ENCODE measurements around the gene USP43. TPM values are rescaled to one million over a fixed set of nuclear protein-coding genes. Genes with fewer than 3 reads are reported as not detected.

Gene USP43
- total and polyA plus RNA-seq, 10 donors = 0.13 to 0.39 (median 0.25) TPM

DNA sequence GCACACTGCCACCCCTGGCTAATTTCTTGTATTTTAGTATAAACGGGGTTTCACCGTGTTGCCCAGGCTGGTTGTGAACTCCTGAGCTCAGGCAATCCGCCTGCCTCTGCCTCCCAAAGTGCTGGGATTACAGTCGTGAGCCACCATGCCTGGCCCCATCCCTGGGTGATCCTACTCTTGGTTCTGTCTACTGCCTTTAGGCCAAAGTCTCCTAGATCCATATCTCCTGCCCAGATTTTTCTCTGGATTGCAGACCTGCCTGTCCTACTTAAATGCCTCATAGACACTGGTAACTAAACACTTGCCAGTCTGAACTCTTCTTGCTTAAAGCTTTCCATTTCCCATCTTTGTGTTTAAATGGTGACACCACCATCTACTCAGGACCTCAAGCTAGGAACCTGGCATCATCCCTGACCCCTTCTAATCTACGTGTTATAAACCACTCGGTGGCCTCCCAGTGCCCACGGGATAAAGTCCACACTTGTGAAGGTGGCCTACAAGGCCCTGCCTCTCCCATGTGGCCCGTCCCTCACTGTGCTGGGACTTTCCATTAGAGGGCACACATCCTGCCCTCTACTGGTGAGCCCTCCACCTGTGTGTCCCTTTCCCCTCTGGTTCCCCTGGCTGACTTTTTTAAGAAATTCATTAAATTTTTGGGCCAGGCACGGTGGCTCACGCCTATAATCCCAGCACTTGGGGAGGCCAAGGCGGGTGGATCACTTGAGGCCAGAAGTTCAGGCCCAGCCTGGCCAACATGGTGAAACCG lies 51.1 kb downstream of the USP43 start:
- H3K27me3 ChIP-seq (replicated peaks in 1 of 7) = no peaks in the 10 kb centered on the region
- no peaks in the 10 kb centered on the region for H3K9me3 ChIP-seq
- no peak overlapping the region for H3K4me3 ChIP-seq
- no peak for DNase-seq
- TF ChIP-seq, protein P1, sequence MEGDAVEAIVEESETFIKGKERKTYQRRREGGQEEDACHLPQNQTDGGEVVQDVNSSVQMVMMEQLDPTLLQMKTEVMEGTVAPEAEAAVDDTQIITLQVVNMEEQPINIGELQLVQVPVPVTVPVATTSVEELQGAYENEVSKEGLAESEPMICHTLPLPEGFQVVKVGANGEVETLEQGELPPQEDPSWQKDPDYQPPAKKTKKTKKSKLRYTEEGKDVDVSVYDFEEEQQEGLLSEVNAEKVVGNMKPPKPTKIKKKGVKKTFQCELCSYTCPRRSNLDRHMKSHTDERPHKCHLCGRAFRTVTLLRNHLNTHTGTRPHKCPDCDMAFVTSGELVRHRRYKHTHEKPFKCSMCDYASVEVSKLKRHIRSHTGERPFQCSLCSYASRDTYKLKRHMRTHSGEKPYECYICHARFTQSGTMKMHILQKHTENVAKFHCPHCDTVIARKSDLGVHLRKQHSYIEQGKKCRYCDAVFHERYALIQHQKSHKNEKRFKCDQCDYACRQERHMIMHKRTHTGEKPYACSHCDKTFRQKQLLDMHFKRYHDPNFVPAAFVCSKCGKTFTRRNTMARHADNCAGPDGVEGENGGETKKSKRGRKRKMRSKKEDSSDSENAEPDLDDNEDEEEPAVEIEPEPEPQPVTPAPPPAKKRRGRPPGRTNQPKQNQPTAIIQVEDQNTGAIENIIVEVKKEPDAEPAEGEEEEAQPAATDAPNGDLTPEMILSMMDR (IDR thresholded peaks at IDR 0.05 in 8 of 11, conservative IDR thresholded peaks at IDR 0.05 in 3 of 11) = no peak
- TF ChIP-seq POLR2A (IDR thresholded peaks at IDR 0.05) (no peak), POLR2AphosphoS5 (IDR thresholded peaks at IDR 0.05) (no peak)
- intact Hi-C loops (cut with DNase I; ENCODE audit: low total_unique reads) = no loop called here
- no peaks in the 10 kb centered on the region for H3K36me3 ChIP-seq
- no peak overlapping the region for H3K27ac ChIP-seq
- 86 to 93% (median 93%) methylated on average over 12 of the region's 12 CpGs for WGBS, 5 donors
- H3K4me1 ChIP-seq = no peaks in the 10 kb centered on the region

DNA sequence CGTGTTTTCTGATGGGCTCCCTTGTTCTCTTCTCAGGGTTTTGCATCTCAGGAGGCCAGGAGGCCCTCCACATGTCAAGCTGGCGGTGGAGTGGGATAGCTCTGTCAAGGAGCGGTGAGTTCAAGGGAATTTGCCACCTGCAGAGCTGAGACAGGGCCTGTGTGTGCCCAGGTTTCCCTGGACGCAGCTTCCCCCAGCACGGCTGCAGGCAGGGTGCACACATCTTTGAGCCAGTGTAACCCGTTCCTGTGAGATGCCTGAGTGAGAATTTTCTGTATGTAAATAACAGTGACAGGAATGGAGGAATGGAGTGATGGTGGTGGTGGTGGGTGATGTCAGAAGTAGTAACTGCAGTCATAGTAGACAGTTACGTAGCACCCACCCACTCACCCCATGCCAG lies 54.8 kb downstream of the USP43 start:
- Histone ChIP-seq H3K4me3 (no peak overlapping the region), H3K27ac (no peak overlapping the region), H3K36me3 (no peaks in the 10 kb centered on the region), H3K9me3 (no peaks in the 10 kb centered on the region), H3K4me1 (no peaks in the 10 kb centered on the region), H3K27me3 (replicated peaks in 1 of 7) (no peaks in the 10 kb centered on the region)
- WGBS, 5 donors = 84 to 90% (median 88%) methylated on average over 2 to 7 of the region's 7 CpGs
- no peak for DNase-seq
- intact Hi-C loops (cut with DNase I; ENCODE audit: low total_unique reads) = no loop called here
- TF ChIP-seq, protein P1 (IDR thresholded peaks at IDR 0.05 in 8 of 11, conservative IDR thresholded peaks at IDR 0.05 in 3 of 11) = no peak
- TF ChIP-seq POLR2A (IDR thresholded peaks at IDR 0.05) = no peak
- no peak for TF ChIP-seq POLR2AphosphoS5 (IDR thresholded peaks at IDR 0.05)

DNA sequence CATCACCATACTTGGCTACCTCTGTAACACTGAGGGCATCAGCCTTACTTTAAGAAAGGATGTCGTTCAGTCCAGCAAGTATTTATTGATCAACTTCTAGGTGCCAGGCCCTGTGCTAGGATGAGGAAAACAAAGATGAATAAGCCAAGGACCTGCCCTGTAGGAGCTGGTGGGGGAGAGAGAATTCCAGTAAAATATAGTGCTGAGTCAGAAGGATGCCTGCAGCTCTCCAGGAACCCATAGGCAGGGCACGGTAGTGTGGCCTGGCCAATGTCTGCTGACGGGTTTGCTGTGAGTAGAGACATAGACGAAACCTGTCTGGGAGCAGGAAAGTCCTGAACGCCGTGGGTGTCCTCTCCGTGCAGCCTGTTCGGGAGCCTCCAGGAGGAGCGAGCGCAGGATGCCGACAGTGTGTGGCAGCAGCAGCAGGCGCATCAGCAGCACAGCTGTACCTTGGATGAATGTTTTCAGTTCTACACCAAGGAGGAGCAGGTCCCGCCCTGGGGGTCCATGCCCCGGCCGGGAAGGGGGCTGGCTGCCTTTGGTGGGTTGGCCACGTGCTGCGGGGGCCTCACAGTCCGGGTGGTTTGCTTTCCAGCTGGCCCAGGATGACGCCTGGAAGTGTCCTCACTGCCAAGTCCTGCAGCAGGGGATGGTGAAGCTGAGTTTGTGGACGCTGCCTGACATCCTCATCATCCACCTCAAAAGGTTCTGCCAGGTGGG lies 55.6 kb downstream of the USP43 start:
- no peak for DNase-seq
- TF ChIP-seq POLR2AphosphoS5 (IDR thresholded peaks at IDR 0.05) (no peak), POLR2A (IDR thresholded peaks at IDR 0.05) (no peak)
- TF ChIP-seq, protein P1 (IDR thresholded peaks at IDR 0.05 in 8 of 11, conservative IDR thresholded peaks at IDR 0.05 in 3 of 11) = no peak
- no peaks in the 10 kb centered on the region for H3K36me3 ChIP-seq
- H3K4me1 ChIP-seq = no peaks in the 10 kb centered on the region
- no peaks in the 10 kb centered on the region for H3K27me3 ChIP-seq (replicated peaks in 1 of 7)
- H3K27ac ChIP-seq = no peak overlapping the region
- intact Hi-C loops (cut with DNase I; ENCODE audit: low total_unique reads) = no loop called here
- 74 to 89% (median 87%) methylated on average over 19 to 20 of the region's 20 CpGs for WGBS, 5 donors
- H3K4me3 ChIP-seq = no peak overlapping the region
- H3K9me3 ChIP-seq = no peaks in the 10 kb centered on the region

DNA sequence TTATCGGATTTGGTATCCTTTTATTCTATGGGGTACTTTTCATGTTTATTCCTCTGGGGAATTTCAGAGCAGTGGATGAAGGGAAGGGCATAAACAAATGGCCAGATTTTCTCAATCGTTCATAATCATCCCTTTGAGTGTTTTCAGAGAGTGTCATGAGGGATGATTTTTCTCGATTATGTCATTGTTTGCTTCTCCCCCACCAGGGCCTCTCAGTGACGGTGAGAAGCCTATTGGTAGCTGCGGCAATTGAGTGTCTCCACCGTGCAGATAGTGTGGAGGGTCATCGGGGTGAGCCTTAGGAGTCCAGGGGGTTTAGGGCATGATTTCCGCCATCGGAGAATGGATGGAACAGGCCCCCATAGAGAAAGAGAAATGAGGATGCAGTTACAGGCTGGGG lies 57.2 kb downstream of the USP43 start:
- intact Hi-C loops (cut with DNase I; ENCODE audit: low total_unique reads) = no loop called here
- no peaks in the 10 kb centered on the region for H3K27me3 ChIP-seq (replicated peaks in 1 of 7)
- H3K36me3 ChIP-seq = no peaks in the 10 kb centered on the region
- H3K27ac ChIP-seq = no peak overlapping the region
- H3K4me1 ChIP-seq = no peaks in the 10 kb centered on the region
- TF ChIP-seq, protein P1 (IDR thresholded peaks at IDR 0.05 in 8 of 11, conservative IDR thresholded peaks at IDR 0.05 in 3 of 11) = no peak
- TF ChIP-seq POLR2A (IDR thresholded peaks at IDR 0.05) (no peak), POLR2AphosphoS5 (IDR thresholded peaks at IDR 0.05) (no peak)
- H3K9me3 ChIP-seq = no peaks in the 10 kb centered on the region
- no peak for DNase-seq
- H3K4me3 ChIP-seq = no peak overlapping the region
- 78 to 91% (median 85%) methylated on average over 9 of the region's 9 CpGs for WGBS, 5 donors

Measured in spleen (tissue), 11 donors.